NCI-H187 treated with DMSO at 0.1 percent for 48 hours (cell line): ENCODE results near the gene ALLC.
A peak's percentile ranks its signal among the peaks of the same experiment; 100 is the strongest.
"Not testable (repeated sequence)": the region's sequence is repeated elsewhere in the genome, so short reads cannot be mapped to it uniquely, and the experiment has no call there.

Experiments
- DNase-seq: peaks from one replicate; lab custom pipeline; 2025; lab: John Stamatoyannopoulos, UW

ALLC gene

DNA sequence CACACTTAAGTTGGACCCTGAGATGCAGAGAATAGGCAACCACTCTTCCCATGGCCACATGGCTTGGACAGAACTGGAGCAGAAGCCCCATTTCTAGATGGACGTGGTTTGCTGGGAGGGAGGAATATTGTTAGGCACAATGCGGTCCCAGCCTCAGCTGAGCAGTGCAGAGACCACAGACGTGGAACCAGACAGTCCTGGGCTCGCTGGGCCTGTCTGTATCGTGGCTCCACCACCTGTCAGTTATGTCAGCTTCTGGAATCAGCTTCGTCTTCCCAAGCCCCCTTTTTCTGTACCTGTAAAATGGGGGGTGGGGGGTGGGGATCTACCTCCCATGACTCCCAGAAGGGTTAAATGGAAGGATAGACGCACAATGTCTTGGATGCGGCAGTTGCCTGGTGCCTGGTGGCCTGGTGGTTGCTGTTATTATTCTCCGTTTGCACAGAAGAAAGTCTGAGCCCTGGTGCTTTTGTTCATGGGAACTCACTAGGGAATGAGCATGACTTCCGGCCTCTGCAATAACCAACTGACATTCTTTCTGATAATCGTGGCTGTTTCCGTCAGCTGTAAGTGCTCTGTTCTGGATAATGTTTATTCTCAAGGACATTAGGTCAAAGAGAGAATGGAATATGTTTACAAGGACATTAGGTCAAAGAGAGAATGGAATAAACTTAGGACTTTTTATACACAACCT lies 31.7 kb upstream of the ALLC start:
- no peak for DNase-seq

DNA sequence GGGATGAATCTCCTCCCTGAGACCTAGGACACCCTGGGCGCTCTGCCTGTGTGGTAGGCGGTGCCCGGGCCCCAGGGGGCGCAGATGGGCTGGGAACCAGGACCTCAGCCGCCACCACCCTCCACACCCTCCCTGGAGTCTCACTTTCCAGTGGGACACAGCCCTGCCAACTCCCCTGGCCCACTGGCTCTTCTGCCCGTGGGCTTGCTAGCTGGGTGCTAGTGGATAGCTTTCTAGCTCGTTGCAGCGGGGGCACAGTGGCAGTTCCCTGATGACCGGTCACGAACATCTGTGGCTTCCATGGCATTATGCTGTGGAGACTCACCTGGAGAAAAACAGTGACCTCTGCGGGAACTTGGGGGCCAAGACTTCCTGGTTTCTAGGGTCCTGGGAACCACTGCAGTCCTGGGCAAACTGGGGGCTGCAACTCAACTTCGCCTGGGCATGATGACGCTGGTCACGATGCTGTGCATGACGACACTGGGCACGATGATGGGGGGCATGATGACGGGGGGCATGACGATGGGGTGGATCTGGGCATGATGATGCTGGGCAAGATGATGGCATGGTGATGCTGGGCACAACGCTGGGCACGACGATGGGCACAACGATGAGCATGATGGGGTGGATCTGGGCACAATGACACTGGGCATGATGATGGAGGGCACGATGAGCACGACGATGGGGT lies 31.0 kb upstream of the ALLC start:
- no peak for DNase-seq

DNA sequence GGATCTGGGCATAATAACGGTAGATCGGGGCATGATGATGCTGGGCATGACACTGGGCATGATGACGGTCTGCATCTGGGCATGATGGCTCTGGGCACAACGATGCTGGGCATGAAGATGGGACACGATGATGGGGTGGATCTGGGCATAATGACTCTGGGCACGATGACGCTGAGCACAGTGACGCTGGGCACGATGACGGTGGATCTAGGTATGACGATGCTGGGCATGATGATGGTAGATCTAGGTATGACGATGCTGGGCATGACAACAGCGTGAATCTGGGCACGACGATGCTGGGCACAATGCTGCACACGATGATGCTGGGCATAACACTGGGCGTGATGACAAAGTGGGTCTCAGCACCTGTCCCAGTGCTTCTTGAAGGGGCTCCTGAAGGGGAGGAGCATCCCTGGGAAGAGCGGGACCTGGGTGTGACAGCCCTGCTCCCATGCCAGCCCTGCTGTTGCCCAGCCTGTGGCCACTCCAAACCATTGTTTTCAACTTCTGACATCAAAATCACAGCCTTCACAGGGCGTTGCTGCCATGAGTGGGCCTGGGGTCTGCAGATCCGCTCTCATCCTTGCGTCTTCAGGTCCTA lies 30.4 kb upstream of the ALLC start:
- DNase-seq = no peak

DNA sequence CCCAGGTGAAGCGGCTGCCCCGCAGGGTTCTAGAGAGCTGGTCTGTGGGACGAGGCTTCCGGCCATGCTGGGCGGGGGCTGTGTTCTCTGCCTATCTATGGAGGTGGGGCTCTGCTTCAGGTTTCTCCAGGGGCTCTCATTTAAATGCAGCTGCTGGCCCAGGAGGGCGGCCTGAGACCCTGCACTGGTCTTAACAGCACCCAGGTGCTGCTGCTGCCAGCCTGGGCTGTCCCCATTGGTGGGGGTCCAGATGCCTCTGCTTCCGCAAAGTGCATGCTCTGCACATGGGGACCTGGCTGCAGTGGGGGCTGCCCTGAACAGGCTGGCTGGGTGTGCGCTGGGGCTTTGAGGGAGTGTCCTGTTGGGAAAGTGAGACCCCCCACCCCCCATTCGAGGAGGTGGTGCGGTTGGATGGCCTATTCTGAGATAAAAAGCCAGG lies 29.7 kb upstream of the ALLC start:
- DNase-seq = no peak

DNA sequence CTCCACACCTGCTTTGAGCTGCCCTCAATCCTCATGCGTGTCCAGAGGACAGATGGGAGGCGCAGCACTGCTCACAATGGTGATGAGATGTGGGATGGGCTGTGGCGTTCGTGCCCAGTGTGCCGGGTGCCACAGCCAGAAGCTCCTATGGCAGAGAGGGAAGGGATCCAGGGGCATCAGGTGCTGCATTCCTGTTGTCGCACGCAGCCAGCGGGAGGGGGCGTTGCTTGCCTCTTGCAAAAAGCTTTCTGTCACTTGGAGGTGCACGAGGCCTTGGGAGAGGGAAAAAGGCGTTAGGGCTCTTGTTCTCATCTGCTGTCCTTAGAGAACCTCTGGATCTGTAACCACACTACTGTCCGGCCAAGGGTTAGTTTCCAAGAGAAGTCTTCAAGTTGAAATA lies 29.2 kb upstream of the ALLC start:
- DNase-seq = peak; percentile 49

DNA sequence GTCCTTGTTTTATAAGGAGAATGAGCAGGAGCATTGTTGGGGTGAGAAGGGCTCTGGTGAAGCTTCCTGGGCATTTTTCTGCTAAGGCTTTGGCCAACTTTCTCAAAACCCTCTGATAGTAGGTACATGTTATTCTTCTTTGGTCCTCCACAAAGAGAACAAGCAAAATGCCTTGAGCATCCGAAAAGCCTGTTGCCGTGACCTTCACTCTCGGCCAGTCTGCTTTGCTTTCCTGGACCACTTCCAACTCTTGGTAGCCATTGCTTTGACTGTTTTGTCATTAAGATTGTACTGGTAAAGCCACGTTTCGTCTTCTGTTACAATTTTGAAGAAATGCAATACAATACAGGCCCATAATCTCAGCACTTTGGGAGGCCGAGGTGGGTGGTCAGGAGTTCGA lies 27.4 kb upstream of the ALLC start:
- DNase-seq = no peak

DNA sequence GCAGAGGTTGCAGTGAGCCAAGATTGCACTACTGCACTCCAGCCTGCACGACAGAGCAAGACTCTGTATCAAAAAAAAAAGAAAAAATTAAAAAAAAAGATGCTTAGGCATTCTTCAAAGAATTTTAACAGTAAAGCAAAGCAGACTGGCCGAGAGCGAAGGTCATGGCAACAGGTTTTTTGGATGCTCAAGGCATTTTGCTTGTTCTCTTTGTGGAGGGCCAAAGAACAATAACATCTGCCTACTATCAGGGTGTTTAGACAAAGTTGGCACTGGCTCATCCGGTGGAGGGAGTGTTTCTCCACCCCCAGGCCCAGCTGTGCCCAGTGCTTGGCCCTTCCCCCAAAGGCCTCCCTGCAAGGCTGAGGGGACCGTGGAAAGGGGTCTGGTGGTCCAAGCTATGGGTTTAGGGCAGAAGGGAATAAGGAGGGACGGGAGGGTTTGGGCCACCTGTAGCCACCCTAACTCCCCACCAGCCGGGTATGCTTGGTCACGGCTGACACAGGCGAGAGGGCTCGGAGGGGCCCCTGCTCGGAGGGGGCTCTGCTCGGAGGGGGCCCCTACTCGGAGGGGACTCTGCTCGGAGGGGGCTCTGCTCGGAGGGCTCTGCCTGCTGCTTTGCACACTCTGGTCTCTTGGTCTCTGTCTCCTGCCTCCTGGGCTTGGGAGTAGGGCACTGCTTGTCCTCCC lies 26.7 kb upstream of the ALLC start:
- no peak for DNase-seq

DNA sequence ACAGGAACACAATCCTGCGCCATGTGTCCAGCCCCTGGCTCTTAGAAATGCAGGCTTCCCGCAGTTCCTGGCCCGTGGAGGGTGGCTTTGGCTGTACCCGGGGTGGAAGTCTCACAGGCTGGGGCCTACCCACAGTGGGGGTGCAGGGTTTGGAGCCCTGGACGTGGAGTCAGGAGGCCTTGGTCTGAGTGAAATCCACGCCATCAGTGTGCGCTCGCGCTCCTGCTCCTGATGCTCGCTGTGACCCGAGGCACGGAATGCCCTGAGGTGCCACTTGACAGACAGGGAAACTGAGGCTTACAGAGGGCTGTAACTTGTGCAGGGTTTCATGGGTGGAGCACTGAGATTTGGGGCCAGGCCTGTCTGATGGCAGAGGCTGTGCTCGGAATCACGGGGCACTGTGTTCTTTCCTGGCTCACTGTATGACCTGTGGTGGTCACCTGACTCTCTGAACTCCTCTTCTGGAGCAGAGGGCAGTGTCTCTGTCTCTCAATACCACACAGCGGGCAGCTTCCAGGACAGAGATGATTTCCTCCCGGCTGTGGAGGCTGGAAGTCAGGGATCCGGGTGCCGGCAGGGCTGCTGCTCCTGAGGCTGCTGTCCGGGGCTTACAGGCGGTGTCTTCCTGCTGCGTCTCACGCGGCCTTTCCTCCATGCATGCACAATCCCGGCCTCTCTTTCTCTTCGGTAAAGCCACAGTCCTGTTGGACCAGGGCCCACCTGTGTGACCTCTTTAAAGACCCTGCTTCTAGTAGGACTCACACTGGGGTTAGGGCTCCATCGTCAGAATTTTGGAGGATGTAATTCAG lies 25.9 kb upstream of the ALLC start:
- no peak for DNase-seq

DNA sequence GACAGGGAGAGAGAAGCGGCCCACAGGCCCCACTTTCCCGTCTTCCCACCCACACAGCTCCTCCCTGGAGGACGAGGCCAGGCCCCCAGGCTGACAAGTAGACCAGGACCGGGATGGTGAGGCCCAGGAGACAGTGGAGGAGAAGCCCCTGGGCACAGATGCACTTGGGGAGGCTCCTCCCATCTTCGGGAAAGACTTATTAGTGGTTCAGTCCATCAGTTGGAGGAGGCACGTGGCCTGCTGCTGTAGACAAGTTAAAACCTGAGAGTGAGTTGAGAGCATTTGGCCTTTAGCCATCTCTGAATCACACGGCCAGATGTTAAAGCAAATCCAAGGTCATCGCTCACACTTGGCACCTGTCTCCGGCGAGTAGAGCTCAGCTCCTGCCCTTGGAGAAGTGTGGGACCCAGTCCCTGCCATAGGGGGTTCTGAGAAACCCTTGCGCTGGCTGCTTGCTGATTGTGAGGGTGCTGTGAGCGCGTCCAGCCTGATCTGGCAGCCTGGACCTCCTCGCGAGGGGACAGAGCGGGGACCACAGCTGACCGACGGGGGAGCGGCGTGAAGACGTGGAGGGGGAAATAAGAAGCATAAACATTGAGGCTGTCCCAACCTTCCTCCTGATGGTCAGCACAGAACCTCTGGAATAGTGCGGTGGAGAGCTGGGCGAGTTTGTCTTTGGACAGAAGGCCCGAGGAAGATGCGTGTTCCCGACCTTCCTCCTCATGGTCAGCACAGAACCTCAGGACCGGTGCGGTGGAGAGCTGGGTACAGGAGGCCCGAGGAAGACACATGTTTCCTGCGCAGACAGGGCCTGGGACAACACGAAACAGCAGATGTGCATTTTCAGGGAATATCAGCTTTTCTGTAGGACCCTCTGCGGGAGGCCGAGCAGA lies 24.7 kb upstream of the ALLC start:
- DNase-seq = no peak

DNA sequence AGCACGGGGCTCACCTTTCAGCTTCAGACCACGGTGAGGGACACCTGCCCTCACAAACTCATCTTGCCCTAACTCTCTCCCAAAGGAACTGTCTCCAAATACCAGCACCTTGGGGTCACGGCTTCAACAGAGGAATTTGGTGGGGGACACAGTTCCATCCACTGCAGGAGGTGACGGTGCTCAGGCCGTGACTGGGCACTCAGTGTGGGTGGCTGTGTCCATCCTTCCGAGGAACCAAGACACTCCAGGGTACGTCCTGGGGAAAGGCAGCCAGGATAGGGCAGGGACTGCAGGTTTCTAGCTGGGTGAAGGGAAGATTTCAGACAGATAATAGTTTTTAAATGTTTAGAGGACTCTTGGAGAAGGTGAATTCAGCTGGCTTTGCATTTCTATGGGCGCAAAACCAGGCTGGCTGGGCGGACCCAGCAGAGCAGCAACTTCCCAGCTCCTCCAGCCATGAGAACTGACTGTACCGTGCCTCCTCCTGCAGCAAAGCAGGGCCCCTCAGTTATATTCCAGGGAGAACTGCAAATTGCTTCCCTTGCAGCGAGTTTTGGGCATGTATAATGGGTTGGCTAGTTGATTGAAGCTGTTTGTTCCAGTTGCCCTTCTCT lies 23.9 kb upstream of the ALLC start:
- DNase-seq = no peak

DNA sequence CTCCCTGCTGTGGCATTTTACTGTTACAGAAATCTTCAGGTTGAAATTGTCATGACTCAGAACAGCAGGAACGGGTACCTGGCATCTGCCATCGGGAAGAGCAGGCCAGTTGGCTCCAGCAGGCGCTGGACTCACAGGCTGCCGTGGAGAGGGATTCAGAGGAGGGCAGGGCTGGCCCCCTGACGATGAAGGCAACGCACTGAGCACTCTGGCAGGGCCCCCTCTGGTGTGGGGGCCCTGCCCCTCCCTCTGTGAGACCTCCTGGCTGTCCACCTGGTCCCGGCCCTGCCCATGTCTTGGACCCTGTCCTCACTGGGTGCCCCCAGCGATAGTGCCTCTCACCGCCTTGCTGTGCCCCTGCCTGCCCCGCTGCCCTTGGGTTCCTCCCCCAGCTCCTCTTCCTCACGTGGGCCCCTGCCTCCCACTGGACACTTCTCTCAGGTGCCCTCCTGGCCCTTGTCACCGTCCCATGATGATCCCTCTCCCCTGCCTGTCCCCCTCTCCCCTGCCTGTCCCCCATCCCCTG lies 23.3 kb upstream of the ALLC start:
- DNase-seq = no peak

DNA sequence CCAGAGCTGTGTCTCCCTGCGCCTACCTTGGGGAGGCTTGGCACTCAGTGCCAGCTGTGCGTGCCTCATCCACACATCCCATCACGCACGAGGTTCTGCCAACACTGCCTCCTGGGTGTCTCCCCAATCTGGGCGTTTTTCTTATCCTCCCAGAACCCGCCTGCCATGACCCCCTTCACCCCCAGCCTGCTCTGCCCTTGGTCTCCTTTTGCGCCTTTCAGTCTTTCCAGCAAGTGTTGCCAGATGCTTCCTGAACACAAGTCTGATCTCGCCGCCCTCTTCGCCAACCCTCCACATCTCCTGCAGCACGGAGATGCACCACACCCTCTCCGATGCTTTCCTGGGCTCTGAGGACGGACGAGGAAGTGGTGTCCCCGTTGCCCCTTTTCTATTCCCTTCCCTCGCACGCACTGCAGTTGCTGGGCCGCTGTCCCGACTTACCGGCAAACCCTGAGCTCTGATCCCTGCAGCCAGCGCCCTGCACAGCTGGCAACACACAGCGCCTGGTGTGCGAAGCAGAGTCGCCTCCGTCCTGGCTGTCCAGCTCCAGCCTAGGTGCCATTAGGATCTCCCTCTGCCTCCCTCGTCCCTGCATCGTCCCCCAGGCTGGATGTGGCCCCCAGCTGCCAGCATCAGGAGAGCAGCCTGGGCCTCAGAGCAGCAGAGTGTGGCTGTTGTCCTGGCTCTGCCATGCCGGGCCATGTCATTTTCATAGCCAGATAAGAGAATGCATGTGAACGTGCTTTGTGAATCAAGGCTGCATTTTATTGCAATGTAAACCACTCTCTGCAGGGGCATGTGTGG lies 22.6 kb upstream of the ALLC start:
- no peak for DNase-seq

DNA sequence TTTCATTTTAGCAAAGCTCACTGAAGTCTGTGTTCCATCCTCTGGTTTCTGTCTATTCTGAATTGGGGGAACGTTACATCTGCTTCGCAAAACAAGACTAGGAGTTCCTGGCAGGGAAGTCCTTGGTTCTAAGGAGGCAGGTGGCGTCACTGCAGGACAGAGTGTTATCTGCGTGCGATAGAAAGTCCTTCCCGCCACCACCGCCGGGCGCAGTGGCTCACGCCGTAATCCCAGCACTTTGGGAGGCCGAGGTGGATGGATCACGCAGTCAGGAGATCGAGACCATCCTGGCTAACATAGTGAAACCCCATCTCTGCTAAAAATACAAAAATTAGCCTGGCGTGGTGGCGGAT lies 22.0 kb upstream of the ALLC start:
- not testable (repeated sequence) for DNase-seq

DNA sequence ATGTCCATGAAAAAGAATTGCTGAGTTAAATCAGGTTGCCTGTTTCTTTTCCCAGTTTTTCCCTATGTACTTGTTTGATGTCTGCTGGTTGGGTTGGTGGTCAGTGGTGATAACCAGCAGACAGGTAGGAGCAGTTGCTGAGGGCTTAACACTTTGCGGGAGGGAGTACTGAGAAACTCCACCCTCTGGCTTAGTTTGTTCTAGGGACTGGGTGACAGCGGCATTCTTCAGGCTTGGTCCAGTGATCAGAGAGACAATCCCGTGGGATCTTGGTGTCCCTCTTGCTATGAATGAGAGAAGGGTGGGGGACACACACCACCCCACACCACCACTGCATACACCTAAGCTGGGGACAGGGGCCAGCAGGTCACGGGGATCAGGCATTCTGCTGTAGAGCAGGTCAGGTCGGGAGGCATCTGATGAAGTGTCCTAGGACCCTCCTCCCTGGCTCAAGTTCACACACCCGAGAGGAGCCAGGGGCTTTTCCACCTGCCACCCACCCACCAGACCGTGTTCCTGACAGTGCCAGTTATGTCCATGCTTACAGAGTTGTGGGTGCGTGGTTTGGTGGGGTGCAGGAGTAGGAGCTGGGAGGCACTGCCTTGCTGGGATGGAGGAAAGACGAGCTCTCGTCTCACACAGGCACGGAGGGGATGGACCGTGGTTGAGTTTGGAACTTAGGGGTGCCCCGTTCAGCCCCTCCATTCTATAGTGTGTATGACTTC lies 21.3 kb upstream of the ALLC start:
- DNase-seq = no peak

DNA sequence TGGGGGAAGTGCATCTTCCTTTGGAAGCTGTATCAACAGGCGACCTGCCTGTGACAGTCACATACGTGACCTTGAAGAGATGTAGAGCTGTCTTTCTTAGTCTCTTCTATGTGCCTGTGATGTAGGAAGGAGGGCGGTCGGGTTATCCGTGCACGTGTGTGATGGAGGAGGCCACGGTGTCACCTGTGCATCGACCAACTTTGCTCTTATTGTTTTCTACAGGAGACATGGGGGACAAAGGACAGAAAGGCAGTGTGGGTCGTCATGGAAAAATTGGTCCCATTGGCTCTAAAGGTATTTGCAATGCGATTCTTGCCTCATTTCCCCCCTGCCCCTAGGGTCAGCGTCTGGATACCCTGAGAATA lies 20.7 kb upstream of the ALLC start:
- DNase-seq = no peak

DNA sequence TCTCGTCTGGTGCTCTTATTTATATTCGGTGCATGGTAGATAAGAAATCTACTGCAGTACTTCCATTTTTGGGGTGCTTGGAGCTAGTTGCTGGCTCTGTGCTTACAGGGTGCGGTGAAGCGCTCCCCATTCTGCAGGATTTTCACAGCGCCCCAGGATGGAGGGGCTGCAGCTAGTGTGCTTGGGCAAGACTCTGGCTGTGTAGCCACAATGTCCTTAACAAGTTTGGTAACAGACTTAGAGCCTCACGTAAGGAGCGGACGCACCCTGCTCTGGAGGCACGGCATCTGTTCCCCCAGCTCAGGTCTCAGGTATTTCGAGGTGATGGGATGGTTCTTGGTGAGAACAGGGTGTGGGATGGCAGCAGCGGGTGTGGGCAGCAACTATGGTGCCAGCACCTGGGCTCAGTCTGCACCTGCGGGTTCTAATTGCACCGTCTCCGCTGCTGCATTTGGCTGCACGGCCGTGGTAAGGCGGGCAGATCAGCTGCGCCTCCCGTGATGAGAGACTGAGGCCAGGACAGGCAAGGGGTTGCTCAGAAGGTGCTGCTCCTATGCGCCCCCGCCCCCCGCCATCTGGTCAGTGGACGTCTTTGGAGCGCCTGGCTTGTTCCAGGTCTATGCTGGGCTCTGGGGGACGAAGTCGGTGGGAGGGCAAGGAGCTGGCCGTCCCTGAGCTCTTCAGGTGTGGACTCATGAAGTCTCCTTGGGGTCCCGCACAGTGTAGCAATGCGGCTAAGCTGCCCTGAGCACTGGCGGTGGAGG lies 20.1 kb upstream of the ALLC start:
- no peak for DNase-seq

DNA sequence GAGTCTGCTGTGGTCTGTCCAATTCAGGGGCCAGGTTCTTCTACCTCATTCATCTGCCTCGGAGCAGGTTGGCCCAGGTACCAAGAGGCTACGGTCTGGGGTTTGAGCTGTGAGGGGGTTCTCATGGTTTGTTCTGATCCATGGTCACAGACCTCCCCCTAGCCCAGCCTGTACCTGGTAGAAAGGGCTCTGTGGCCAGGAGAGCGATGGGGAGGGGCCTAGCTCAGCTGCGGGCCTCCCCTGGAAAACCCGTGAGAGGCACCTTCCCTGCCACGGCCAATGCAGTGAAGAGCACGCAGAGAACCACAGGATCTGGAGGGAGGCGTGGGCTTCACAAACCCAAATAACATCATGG lies 19.6 kb upstream of the ALLC start:
- DNase-seq = no peak

DNA sequence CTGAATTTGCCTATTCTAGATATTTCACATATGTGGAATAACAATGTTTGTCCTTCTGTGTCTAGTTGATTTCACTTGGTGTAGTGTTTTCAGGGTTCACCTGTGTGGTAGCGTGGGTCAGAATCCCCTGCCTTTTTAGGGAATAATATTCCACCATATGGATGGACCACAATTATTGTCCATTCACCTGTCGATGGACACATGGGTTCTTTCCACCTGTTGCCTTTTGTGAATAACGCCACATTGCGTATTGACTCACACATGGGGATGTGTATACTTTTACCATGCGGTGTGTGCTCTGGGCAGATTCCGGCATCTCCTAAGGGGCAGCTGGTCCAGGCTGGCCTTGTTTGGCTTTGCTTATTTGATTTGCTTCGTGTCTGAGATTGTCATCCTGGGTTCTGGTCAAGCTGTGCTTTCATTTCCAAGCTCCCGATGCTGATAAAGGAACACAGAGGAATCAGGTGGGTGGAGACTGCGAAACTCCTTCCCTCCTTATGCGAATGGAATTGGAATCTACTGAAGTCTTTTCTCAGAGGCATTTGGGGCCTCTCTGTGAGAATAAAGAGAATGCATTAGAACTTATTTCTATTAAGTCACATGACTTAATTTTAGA lies 18.9 kb upstream of the ALLC start:
- no peak for DNase-seq
